ENCODE measurements around the gene TTPAL.
"Not testable (repeated sequence)": the region's sequence is repeated elsewhere in the genome, so short reads cannot be mapped to it uniquely, and the experiment has no call there.

DNA sequence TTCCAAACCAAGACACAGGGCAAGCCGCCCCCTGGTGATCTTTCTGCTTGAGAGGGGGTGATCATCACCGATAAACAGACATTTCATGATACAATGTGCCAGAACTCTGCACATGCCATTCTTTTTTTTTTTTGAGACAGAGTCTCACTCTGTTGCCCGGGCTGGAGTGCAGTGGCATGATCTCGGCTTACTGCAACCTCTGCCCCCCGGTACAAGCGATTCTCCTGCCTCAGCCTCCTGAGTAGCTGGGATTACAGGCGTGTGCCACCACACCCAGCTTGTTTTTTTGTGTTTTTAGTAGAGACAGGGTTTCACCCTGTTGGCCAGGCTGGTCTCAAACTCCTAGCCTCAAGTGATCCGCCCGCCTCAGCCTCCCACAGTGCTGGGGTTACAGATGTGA lies 3.4 kb upstream of the TTPAL start:
- TF ChIP-seq, protein P1, sequence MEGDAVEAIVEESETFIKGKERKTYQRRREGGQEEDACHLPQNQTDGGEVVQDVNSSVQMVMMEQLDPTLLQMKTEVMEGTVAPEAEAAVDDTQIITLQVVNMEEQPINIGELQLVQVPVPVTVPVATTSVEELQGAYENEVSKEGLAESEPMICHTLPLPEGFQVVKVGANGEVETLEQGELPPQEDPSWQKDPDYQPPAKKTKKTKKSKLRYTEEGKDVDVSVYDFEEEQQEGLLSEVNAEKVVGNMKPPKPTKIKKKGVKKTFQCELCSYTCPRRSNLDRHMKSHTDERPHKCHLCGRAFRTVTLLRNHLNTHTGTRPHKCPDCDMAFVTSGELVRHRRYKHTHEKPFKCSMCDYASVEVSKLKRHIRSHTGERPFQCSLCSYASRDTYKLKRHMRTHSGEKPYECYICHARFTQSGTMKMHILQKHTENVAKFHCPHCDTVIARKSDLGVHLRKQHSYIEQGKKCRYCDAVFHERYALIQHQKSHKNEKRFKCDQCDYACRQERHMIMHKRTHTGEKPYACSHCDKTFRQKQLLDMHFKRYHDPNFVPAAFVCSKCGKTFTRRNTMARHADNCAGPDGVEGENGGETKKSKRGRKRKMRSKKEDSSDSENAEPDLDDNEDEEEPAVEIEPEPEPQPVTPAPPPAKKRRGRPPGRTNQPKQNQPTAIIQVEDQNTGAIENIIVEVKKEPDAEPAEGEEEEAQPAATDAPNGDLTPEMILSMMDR (IDR thresholded peaks at IDR 0.05; ENCODE audit: low read depth, low read length, poor library complexity, severe bottlenecking): not testable (repeated sequence)
- TF ChIP-seq EZH2phosphoT487 (IDR thresholded peaks at IDR 0.05; ENCODE audit: borderline replicate concordance, low read length): not testable (repeated sequence)

Data from DOHH2 (cell line).